AG09319 (cell line): ENCODE data around the gene CSE1L.

Source experiments
- DNase-seq: peaks from one replicate; pipeline ENCODE4 v3.0.0-alpha.2; 2010; ENCODE audit warnings: low read depth; ENCODE audit errors: extremely low read depth
- TF ChIP-seq, protein P1 (sequence below): IDR thresholded peaks from 2 replicates; pipeline ENCODE4 v1.5.1; 2011; ENCODE audit warnings: low read depth, mild to moderate bottlenecking, inconsistent platforms, low read length, moderate library complexity

CSE1L gene, protein sequence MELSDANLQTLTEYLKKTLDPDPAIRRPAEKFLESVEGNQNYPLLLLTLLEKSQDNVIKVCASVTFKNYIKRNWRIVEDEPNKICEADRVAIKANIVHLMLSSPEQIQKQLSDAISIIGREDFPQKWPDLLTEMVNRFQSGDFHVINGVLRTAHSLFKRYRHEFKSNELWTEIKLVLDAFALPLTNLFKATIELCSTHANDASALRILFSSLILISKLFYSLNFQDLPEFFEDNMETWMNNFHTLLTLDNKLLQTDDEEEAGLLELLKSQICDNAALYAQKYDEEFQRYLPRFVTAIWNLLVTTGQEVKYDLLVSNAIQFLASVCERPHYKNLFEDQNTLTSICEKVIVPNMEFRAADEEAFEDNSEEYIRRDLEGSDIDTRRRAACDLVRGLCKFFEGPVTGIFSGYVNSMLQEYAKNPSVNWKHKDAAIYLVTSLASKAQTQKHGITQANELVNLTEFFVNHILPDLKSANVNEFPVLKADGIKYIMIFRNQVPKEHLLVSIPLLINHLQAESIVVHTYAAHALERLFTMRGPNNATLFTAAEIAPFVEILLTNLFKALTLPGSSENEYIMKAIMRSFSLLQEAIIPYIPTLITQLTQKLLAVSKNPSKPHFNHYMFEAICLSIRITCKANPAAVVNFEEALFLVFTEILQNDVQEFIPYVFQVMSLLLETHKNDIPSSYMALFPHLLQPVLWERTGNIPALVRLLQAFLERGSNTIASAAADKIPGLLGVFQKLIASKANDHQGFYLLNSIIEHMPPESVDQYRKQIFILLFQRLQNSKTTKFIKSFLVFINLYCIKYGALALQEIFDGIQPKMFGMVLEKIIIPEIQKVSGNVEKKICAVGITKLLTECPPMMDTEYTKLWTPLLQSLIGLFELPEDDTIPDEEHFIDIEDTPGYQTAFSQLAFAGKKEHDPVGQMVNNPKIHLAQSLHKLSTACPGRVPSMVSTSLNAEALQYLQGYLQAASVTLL

DNA sequence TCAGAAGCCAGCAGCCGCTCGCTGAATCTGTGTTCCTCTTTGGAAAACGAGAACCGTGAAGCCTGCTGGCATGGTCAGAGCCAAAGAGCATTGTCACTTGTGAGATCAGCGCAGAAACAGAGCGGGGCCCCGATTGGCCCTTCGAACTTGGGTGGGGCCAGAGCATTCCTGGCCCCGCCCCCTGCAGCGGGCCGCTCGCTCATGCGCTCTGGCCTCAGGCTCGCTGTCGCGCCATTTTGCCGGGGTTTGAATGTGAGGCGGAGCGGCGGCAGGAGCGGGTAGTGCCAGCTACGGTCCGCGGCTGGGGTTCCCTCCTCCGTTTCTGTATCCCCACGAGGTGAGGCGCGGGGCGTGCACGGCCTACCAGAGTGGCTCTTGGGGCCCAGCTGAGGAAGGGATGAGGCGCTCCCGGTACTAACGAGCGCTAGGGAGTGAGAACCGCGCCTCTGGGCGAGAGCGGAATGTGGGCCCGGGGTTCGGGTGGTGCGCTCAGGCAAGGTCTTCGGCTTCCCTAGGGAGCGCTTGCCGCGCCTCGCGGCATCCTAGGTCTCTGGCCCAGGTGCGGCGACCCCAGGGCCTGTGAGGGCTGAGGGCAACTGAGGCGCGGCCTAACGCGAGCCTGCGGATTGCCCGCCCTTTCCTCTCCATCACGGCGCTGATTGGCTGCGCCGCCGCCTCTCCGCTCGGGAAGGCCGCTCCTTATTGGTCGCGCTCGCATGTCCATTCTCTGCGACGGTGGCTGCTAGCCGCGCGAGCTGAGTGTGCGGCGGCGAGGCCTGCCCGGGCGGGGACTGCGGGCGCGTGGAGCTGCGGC is at the start of gene CSE1L:
CSE1L (plus strand) TSS at position 226 of the 814 bp plus-strand sequence. CDS start 12,152 bp downstream, outside the sequence.
- peak; percentile 87 for DNase-seq
- TF ChIP-seq, protein P1, sequence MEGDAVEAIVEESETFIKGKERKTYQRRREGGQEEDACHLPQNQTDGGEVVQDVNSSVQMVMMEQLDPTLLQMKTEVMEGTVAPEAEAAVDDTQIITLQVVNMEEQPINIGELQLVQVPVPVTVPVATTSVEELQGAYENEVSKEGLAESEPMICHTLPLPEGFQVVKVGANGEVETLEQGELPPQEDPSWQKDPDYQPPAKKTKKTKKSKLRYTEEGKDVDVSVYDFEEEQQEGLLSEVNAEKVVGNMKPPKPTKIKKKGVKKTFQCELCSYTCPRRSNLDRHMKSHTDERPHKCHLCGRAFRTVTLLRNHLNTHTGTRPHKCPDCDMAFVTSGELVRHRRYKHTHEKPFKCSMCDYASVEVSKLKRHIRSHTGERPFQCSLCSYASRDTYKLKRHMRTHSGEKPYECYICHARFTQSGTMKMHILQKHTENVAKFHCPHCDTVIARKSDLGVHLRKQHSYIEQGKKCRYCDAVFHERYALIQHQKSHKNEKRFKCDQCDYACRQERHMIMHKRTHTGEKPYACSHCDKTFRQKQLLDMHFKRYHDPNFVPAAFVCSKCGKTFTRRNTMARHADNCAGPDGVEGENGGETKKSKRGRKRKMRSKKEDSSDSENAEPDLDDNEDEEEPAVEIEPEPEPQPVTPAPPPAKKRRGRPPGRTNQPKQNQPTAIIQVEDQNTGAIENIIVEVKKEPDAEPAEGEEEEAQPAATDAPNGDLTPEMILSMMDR = no peak

DNA sequence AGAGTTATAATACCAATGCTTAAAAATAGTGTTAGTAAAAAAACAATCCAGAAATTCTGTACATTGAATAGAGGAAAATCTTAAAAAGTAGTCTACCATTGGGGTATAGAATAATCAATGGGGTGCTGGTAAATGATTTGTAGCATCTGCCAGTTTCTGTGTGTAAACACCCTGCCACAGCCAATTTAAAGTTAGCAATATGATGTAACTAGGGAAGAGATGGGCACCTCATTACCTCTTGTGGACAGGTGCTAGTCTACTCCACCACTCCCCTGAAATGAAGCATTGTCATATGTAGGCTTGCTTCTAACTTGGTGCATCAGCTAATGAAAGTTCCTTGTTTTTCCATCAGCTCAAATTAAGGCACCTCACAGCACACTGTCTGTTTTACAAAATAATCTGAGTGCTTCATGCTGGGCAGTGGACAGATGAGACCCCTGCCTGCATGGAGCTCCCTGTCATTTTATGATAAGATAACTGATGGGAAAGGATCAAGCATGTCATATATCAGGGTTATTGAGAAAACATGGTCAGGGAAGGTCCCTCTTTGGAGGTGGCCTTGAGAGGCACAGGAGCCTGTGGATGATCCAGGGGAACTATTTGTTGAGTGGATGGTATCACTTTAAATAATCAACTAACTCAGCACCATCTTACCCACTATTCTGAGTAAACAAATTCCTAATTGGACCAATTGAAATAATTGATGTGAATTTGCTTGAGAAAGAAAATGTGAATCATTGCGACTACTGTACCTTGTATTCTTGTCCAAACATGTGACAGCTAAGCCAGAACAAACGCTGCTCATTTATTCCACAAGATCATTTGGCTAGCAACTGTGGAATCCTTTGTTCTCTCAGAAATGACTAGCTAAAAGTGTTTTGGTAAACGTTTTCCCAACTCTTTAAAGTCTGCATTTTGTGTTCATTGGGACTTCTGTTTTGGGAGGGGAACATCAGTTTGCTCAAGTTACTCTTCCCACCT is 45.9 kb upstream of the CSE1L start:
- no peak for DNase-seq
- TF ChIP-seq, protein P1 = no peak

DNA sequence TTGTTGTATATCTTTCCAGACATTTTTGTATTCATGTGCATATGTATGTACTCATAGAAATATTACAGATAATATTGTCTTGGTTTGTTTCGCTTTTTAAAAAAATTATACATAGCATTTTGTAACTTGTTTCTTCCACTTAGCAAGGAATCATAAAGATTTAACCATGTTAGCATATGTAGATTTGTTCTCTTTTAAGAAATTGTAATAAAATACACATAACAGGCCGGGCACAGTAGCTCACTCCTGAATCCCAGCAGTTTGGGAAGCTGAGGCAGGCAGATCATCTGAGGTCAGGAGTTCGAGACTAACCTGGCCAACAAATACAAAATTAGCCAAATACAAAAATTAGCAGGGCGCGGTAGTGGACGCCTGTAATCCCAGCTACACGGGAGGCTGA is 44.4 kb upstream of the CSE1L start:
- TF ChIP-seq, protein P1 = no peak
- DNase-seq = no peak

DNA sequence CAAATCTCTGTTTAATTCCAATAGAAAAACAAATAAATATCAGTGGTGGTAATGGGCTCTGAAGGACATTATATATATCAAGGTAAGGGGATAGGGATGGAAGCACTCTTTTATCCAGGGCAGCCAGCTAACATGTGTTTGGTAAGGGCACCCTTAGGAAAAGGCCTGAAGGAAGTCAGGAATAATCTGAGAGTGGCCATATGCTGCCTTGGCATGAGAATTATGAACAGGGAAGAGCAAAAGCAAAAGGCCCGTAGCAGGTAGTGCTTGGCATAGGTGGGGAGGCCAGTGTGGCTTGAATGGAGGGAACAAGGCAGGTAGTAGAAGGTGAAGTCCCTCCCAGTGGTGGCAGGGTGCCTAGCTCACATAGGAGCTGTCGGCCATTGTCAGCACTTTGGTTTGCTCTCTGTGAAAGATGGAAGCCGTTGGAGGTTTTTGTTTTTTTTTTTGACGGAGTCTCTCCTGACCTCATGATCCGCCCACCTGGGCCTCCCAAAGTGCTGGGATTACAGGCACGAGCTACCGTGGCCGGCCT is 39.6 kb upstream of the CSE1L start:
- DNase-seq = no peak
- TF ChIP-seq, protein P1 = no peak

DNA sequence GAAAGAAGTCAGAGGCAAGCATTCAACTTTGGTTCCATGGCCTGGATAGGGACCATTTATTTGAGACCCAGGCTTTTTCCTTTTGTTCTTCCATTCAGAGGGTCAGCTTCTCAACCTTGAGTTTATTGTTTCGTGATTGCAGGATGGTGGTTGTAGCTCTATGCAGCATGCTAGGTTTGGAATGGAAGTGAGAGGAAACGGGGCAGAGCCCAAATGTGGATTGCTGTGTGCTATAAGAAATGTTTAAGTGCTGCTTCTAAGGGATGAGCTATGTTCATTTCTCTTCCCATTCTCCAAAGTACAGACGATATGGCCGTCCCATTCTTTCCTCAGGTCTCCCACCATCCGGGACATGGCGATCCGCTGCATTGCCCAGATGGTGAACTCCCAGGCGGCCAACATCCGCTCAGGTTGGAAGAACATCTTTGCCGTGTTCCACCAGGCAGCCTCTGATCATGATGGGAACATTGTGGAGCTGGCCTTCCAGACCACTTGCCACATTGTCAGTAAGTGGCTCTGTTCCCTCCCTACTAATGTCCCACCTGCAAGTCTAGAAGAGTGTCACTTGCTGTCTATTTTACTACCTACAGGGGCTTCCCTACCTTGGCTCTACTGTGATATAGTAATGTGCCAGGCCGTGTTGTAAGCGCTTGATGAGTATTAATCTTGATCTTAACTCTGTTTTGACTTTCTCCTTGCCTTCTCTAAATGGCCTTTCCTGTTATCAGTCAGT is 36.0 kb upstream of the CSE1L start:
- TF ChIP-seq, protein P1 = no peak

More for the DNA sequence above, 36.0 kb upstream of the CSE1L start:
- DNase-seq = no peak
